Ammon's horn (tissue), 1 donor: Measurements from ENCODE around the gene UNC119.
"Not testable (repeated sequence)": the region's sequence is repeated elsewhere in the genome, so short reads cannot be mapped to it uniquely, and the experiment has no call there.

Experiments used
- DNase-seq: peaks from one replicate; pipeline ENCODE4 v3.0.0-alpha.2; 2016; ENCODE audit warnings: low spot score

UNC119 gene

DNA sequence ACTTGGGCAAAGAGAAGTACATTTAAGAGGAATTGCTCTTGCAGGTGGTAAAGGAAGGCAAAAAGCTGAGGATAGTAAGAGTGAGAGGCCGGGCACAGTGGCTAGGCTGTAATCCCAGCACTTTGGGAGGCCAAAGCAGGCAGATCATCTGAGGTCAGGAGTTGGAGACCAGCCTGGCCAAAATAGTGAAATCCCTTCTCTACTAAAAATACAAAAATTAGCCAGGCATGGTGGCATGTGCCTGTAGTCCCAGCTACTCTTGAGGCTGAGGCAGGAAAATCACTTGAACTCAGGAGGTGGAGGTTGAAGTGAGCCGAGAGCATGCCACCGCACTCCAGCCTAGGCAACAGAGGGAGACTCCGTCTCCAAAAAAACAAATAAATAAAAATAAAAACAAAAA is 30.1 kb downstream of the UNC119 start:
- not testable (repeated sequence) for DNase-seq

DNA sequence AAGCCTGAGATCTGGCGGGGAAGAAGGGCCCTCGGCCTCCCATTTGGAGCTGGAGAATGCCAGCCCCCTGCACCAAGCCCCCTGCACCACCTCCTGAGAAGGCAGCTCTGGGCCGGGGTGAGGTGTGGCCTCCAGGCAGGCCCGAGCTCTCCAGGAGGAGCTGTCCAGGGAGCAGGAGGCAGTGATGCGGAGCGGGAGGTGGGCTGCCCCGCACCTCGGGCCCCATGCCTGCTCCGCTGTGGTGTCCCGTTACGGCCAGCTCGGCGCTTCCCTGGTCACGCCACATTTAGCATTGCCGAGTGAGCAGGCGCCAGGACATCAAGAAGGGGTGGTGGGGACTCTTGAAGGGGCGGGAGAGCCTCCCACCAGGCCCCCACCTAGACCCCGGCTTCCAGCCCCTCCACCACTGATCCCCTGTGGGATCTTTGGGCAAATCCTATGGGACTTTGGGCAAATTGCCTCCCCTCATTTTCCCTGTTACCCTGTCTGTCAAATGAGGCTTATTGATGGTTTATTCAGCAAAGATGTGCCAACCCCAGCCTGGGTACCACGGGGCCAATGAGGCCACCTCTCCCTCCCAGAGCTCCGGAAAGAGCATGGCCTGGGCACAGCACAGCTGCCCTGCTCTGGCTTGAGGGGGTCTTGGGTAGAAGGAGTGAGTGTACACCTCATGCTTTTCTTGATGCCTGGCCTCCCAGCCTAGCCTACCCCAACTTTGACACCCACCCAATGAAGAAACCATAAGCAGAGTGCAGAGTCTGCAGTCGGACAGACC is 30.9 kb downstream of the UNC119 start:
- no peak for DNase-seq

DNA sequence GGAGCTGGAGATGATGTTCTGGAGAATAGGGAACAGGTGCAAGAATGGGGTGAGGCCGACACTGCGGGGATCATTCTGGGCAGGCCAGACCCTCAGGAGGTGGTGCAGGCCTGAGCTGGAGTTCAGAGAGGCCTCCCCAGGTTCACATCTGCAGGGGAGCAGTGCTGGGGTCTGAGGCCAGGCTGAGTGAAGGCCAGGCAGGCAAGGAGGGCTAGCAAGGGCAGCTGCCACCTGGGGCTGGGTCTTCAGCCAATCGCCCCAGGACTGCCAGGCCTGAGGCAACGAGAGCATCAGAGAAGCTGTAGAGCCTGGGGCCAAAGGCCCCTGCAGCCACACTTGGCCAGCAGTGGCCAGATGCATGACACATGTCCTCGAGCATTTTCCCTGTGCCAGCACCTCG is 31.7 kb downstream of the UNC119 start:
- no peak for DNase-seq

DNA sequence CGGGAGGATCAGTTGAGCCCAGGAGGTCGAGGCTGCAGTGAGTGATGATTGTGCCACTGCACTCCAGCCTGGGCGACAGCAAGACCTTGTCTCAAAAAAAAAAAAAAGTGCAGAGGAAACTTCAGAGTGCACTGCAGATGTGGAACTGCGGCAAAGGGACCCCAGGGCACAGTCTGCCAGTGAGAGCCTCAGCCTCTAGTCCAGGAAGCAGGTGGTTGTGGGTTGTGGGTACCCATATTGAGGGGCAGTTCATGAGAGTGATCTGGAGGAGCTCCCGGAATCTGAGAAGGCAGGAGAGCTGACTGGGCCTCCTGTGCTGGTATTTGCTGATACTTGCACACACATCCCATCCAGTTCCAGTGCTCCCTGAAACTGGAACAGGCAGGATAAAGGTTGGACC is 33.2 kb downstream of the UNC119 start:
- no peak for DNase-seq

DNA sequence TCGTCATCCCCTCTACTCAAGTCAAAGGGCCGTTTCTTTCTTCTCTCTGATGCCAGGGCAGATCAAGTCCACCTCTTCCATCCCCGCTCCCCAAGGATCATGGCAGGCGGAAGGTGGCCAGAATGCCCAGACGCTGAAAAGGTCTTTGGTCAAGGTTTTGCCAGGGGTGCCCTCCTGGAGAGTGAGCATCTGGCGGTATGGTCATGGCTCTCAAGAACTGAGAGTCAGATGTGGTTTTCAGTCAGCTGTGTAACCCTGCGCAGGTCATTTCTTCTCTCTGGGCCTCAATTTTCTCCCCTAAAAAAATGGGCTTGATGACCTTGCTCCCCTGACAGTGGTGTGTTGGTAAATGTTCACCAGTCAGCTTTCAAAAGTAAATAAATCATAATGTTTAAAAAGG is 33.8 kb downstream of the UNC119 start:
- DNase-seq = no peak

DNA sequence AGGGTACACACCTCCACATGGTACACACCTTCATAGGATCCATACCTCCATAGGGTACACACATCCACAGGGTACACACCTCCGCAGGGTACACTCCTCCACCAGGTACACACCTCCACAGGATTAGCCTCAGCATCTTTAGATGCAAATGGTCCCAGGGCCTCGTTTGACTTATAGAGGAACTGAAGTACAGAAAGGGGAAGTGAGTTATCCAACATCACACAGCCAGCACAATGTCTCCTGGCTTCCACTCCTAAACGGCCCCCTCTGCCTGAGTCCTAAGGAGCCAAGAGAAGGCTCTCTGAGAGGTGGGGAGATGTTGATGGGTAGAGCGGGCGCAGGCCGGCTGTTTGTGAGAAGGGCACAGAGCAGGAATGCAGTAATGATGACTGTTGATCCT is 34.3 kb downstream of the UNC119 start:
- DNase-seq = no peak

DNA sequence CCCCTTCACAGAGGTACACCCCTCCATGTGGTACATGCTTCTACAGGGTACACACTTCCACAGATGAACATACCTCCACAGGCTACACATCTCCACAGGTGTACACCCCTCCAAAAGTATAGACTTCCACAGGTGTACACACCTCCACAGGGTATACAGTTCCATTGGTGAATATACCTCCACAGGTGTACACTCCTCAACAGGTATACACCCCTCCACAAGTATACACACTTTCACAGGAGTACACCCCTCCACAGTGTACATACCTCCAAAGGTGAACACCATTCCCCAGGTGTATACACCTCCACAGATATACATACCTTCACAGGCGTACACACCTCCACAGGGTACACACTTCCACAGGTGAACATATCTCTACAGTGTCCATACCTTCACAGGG is 36.9 kb downstream of the UNC119 start:
- no peak for DNase-seq

DNA sequence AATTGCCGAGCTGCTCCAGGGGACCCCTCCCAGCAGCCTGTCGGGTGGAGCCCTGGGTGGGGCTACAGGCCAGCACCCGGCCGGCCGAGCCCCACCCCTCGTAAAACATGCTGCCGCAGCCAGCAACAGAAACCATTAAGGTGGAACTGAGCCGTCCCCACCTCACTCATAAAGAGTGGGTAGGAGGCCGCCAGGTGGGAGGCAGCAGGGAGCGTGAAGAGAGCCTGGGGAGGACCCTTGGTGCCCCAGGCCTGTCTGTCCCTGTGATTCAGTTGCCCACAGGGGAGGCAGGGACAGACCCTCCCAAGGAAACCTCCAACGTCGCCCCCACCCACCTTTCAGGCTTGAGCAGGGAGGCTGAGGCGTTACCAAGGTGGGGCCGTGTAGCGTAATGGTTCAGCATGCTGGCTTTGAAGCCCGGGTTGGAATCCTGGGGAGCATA is 37.8 kb downstream of the UNC119 start:
- DNase-seq = no peak

DNA sequence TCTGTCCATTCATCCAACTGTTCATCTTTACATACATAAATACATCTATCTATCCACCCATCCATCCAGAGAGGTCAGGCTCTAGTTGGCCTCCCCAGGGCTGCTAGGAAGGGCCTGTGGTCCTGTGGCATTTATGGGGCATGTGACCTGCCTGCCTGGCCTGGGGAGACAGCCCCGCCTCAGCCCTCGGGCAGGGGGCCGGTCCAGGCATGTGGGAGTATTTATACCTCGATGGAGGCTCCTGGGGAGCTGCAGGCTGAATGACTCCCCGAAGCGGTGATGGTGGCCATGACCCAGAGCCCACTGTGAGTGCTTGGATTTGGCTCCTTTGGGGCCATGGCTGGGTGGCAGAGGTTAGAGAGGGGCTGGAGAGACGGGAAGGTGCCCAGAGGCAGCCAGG is 38.9 kb downstream of the UNC119 start:
- no peak for DNase-seq

DNA sequence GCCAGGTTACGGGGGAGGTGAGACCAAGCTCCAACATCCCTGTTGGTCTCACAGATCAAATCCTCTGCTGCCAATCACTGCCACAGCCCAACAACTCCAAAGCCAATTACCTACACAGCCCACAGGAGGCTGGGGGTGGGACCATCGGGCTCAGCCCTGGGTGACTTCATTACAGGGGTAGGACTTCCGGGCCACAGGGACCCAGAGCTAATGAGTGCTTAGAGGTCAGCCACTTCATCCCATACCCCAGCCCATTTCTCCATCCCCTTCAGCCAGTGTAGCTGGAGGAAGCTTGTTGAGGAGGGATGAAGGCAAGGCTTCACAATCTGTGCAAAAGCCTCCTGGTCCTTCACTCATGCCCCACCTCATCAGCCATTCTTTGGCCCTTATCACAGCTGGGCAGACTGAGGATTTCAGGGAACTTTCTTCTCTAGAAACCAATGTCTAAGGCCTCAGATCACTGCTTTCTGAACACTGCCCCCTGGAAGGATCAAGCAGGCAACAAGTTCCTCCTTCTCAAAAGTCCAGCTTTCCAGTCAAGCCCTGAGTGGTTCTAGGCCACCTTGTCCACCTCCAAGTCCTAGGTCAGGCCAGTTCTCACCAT is 40.5 kb downstream of the UNC119 start:
- DNase-seq = no peak

DNA sequence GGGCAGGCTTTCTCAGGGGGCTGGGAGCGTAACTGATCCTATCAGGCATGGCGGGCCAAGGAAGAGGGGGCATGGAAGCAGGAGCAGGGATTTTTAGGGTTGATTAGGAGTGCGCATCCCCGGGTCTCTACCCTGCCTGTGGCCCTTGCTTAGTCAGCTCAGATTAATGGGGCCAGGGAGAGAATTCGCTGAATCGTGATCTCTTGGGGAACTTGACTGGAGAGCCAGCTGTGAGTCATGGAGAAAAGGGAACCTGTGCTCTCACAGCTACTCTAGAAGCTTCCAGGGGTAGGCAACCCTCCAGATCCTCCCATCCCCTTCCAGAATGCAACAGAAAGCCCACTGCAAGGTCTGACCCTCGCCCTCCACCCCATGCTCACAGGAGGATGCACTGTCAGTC is 42.6 kb downstream of the UNC119 start:
- no peak for DNase-seq

DNA sequence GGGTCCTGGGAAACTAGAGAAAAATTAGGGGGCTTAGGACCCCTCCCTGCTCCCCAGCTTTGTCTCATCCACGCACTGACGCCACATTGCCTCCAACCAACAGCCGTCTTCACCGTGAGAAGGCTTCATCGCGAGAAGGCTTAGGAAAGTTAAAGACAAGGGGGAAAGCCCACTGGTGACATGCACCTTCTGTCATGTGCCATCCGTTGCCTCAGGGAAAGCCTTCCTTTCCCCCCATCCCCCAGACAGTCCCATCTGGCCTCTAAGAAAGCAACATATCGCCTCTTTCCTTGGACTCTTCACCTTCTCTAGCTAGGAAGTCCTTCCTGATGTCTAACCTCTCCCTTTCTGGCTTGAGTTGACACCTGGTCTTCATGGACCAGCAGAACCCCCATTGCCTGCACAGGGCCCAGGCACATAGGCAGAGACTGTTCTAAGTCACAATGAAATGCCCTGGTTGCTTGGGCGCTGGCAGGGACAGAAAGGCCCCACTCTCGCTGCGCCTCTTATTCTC is 44.2 kb downstream of the UNC119 start:
- DNase-seq = no peak

DNA sequence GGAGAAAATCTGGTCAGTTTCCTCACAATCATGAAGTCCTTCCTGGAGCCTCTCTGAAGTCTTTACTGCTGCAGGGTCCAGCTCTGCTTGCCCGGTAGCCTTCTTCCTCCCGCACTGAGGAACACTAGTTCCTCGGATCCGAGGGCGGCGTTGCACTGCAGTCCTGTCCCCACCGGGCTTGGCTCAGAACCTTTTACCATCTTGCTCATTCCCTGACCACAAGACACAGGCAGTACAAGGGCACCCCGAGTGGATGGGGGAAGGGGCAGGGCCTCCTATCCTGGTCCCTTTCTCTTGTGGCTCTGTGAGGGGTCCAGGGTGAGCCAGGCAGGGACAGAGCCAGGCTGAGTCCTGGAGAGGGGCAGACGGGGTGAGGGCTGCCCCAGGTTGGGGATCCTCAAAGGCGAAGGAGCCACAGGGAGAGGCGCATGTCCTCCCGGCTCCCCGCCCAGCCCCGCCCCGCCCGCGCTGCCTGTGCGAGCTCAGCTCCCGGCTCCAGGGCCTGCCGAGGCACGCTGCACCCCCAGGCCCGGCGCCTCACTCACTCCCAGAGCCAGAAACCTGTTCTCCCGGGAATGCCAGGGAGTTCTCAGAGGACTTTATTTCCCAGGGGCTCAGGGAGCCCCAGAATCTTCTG is 44.7 kb downstream of the UNC119 start:
- no peak for DNase-seq

DNA sequence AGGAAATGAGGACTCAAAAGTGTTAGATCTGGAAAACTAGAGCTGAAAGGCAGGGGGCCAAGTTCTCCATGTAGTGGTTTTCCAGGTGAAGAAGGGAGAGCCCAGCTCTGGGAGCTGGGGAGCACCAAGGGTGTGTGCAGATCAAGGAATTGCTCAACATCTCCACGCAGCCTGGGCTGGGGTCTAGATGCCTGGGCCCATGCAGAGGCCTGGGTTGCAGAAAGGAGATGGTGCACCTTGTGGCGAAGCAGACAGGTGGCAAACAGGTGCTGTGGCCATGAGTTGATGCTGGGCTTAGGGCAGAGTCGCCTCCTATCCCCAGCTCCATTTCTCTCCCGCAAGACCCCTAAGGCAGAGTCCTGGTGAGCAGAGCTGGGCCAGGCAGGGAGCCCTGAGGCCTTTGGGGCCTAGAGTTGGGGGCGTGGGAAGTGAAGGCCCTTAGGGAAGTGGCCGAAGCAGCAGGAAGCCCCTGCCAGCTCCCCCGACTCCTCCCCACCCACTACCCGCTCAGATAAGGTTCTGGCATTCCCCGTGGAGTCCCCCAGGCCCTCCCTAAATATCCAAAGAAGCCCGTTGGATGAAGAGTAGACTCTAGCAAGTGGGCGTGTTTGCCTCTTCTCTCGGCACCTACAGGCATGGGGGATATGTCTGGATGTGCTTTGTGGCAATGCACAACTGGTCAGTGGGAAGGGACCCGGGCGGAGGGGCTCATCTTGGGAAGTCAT is 45.5 kb downstream of the UNC119 start:
- no peak for DNase-seq

DNA sequence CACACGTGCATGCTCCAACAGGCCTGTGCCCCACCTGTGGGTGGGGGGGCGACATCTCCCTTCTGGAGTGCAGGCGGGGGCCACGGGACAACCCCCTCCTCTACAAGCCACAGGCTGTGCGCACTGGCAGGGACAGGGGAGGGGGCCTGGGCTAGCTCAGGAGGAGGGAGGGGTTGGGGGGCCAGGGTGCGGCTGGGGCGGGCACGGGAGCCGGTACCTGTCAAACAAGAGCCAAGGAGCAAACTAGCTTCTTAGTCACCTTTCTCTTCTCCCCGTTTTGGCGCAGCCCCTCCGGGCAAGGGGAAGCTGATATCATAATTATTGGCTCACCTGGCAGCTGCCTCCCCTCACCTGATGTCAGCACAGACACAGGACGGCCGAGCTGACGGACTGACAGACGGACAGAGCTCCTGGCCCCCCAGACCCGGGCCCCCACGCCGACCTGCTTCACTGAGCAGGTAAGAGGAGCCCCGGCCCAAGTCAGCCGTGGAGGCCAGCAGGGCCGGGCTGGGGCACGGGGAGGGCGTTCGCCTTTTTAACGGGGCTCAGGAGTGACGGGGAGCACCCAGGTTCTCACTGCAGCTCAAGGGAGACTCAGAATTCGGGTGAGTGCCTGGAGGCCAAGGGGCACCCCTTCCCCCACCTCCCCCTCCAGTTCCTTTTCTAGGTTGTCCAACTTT is 46.3 kb downstream of the UNC119 start, which contains the start of gene FOXN1:
Gene FOXN1 (plus strand): TSS at position 363 of the 680 bp plus-strand sequence. CDS start 17,622 bp downstream, outside the sequence.
- DNase-seq = no peak

DNA sequence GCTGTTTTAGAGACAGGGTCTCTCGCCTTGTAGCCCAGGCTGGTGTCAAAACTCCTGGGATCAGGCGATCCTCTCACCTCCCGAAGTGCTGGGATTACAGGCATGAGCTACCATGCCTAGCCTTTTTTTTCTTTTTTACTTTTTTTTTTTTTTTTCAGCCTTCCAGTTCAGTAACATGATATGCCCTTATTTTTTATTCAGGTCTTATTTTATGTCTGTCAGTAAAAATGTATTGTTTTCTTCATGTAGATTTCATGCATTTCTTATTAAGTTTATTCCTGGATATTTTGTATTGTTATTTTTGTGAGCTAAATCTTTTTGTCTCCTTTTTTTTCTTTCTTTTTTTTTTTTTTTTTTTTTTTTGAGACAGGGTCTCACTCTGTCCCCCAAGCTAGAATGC is 49.0 kb downstream of the UNC119 start:
- no peak for DNase-seq

DNA sequence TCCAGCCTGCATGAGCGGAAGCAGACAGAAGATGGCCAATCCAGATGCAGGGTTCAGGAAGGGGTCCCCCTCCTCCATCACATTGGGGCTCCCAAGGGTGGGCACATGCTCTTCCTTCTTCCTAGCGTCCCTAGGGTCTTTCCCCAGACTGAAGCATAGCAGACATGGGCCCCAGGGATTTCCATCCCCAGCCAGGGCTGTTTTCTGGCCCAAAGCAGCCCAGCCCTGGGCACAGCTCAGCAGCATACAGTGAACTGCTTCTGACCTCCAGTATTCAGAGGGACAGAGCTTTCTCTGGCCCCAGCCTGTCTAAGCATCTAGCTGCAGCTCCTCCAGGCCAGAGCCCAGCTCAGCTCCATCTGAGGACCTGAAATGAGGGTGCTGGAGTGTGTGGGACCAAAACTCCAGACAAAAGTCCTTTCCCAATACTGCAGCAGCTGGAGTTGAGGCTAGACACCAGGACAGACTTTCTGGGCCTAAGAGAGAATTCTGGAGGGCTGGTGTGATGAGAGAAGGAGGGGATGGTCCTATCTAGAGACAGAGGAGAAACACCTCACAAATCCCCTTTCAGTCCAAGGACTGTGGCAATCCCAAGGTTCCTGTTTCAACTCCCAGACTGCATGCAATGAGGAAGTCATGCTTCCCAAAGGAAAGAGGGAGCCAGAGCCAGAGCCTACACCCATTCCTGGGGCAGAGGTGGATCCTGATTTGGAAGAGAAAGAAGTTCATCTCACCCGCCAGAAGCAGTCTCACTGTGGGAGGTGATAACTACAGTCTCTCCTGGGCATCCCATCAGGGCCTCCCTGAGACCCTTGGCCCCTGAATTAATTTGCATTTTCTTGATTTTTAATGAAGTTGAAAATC is 50.8 kb downstream of the UNC119 start:
- DNase-seq = no peak

DNA sequence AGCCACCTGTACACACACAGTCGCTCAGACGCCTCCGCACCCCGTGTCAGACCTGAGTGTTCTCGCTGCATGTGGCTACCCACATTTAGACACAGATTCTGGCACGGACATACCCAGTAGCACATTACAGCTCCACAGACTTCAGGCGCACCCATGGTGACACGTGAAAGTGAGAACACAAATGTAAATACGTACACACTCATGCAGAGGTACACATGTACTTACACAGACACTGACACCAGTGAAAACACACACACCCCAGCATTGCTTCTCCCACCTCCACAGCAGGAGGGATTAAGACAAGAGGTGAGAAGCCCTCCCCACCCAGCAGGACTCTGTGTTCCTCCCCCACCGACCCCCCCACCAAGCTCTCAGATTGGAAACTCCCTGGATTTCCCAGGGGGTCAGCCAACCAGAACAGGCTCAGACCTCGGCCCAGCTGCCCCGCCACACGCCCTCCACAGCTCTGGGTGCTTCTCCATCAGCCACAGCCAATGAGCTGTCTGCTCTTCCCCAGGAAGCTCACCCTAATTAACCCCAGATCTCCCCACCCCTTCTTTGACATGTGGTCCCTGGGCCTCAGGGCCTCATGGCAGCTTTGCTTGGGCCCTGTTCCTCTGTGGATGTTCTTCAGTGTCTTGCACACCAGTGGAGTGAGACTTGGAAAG is 51.6 kb downstream of the UNC119 start:
- peak; percentile 38 for DNase-seq

DNA sequence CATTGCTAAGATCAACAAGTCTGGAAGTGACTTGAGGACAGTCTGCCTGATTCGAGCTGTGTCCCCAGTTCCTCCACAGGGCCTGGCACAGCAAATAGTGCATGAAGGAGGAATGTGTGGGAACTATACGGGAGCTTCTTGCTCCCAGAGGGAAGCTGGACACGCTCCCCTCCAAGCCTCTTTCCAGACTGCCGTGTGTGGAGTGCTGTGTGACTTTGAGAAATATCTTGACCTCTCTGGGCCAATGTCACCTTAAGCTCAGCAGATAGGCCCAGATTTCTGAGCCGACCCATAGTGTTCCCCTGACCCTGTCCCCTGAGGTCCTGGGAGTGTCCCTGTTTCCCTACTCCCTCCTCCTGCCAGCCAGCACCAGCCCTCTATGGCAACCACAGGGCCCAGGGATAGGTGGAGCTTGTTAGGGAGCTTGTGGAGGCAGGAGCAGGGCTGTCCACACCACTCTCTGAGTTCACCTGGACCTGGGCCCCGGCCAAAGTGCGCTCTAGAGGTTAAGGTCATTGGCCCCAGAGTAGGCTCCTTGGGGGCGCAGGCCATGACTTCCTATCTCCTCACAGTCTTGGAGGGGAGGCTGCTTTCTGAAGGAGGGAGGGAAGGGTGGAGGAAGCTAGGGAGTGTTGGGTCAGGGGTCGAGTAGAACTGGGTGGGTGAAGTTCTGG is 52.6 kb downstream of the UNC119 start:
- no peak for DNase-seq

DNA sequence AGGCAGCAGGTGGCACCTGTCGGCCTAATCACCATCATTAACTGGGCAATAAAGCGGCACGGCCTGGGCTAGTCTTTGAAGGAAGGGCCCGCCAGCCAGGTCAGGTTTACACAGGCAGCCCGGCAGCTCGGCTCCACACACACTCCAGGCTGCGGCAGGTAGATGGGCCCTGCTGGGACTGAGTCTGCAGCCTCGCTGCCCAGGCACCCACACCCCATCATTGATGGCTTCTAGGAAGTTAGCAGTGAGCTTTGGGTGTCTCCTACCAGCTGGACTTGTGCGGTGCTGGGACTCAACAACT is 53.1 kb downstream of the UNC119 start:
- no peak for DNase-seq
